ENCODE results near the gene SFT2D3.

DNA sequence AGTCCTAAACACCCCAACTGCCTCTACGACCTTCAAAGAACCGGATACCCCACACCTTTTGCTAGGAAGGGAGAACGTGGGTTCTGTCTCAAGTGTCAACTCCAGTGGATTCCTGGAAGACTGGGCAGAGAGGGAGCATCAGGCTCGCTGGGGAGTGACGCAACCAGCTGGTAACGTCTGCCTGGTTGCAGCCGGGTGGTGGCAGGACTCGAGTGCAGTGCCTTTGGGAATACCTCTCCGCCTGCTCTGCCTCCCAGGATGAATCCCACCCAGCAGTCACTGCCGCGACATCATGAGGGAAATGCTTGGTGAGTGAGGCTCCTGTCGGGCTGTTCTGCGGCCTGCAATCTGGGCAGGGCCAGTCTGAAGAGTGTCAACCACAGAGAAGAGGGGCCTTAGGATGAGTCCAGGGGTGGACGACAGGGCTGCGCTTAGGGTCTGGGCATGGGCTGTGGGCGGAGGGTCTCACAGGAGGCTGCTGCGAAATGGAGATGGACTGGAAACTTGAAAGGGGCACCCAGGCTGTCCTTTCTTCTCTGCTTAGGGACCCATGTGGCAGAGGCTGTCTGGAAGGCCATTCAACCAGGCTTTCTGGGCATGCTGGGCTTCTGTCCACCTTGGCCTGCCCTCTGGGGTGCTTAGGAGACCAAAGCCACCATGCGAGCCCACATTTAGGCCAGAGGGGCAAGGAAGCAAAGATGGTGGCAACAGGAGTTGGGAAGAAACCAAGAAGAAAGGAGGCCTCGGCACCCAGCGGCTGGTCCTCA lies 42.5 kb upstream of the SFT2D3 start:
- TF ChIP-seq POLR2A (IDR thresholded peaks at IDR 0.05; ENCODE audit: low read length) (no peak), GATA1 (IDR thresholded peaks at IDR 0.05; ENCODE audit: low read depth, low read length) (no peak)

Data from erythroblast (primary cell).